ENCODE measurements around the gene WNT3A. TPM values are rescaled to one million over a fixed set of nuclear protein-coding genes. Genes with fewer than 3 reads are reported as not detected.

Gene WNT3A
- total and polyA plus RNA-seq, 2 donors (not counting 3 experiments of a cell fraction or from before 2014, with no cell fraction given): not detected

- Histone ChIP-seq H3K9me3 (replicated peaks; ENCODE audit: control insufficient read depth, insufficient read depth, low read length) (no peaks in the 10 kb centered on the region), H4K20me1 (replicated peaks; ENCODE audit: control insufficient read depth, extremely low read depth, insufficient read depth, low read length) (no peaks in the 10 kb centered on the region), H2AFZ (ENCODE audit: low read depth, low read length) (no peak overlapping the region), H3K79me2 (ENCODE audit: control insufficient read depth, insufficient read depth, low read length) (no peaks in the 10 kb centered on the region), H3K4me2 (ENCODE audit: insufficient read depth, low read length) (no peak overlapping the region), H3K4me3 (replicated peaks in 1 of 3; ENCODE audit: insufficient read depth in 1 of 3, low read depth in 1 of 3, low read length in 3 of 3) (no peak overlapping the region), H3K27ac (ENCODE audit: insufficient read depth, low read depth, low read length) (no peak overlapping the region), H3K27me3 (ENCODE audit: control insufficient read depth in 2 of 2, insufficient read depth in 2 of 2, low read length in 2 of 2) (peaks cover 47 to 48% of the 10 kb centered on the region in 2 experiments), H3K36me3 (ENCODE audit: control insufficient read depth in 2 of 2, extremely low read depth in 1 of 2, insufficient read depth in 2 of 2, low read length in 2 of 2) (no peaks in the 10 kb centered on the region), H3K4me1 (ENCODE audit: control insufficient read depth, extremely low read depth, insufficient read depth, low read length) (no peaks in the 10 kb centered on the region), H3K9ac (replicated peaks; ENCODE audit: extremely low read depth, insufficient read depth, low read length) (no peak overlapping the region), H3K9me1 (replicated peaks; ENCODE audit: control insufficient read depth, extremely low read depth, insufficient read depth, low read length) (no peaks in the 10 kb centered on the region)
- dilution Hi-C loops (cut with MboI; ENCODE audit: extremely low pct_ligation_motif_present, low sequenced_read_pairs) (no loop called here), intact Hi-C loops (cut with micrococcal nuclease) (no loop called here)
- DNase-seq (ENCODE audit: low read depth, low spot score): no peak
- FAIRE-seq: no peak
- no TSS peak for BruUV-seq (replicated peaks)
- POLR2A ChIA-PET: no interaction called here
- CTCF ChIA-PET: interaction anchor here (1.8 kb wide), 1 partner anchor 11 kb away, joined by 4 read pairs; no protein-coding TSS in a partner anchor
- TF ChIP-seq MAX (IDR thresholded peaks at IDR 0.05; ENCODE audit: insufficient read depth, insufficient read length) (no peak), POLR2AphosphoS5 (IDR thresholded peaks at IDR 0.05; ENCODE audit: insufficient read depth, low read depth, low read length) (no peak), GATA2 (IDR thresholded peaks at IDR 0.05; ENCODE audit: insufficient read depth, insufficient read length, low read depth, low read length) (no peak), POLR2A (IDR thresholded peaks at IDR 0.05; ENCODE audit: low read depth, low read length) (no peak), CTCF (IDR thresholded peaks at IDR 0.05; ENCODE audit: extremely low read depth in 1 of 2, insufficient read depth in 1 of 2, low read depth in 1 of 2, low read length in 2 of 2) (no peak), FOS (IDR thresholded peaks at IDR 0.05; ENCODE audit: borderline replicate concordance, insufficient read depth, low read length) (no peak)
Measured at GRCh38 chr1:228009828-228010775, 3.3 kb downstream of the WNT3A start.

Measured in endothelial cell of umbilical vein (primary cell).